ENCODE data around the gene NAALADL1.
"Not testable (repeated sequence)": the region's sequence is repeated elsewhere in the genome, so short reads cannot be mapped to it uniquely, and the experiment has no call there.

The NAALADL1 gene

GRCh38 chr11:65034423-65034822 lies 23.9 kb downstream of the NAALADL1 start:
- Histone ChIP-seq H3K27me3 (replicated peaks in 2 of 5; ENCODE audit: control insufficient read depth in 4 of 5, insufficient read depth in 5 of 5, low read length in 4 of 5) (no peaks in the 10 kb centered on the region), H3K36me3 (ENCODE audit: control insufficient read depth in 4 of 4, insufficient read depth in 4 of 4, low read length in 3 of 4) (peaks cover 9 to 48% (median 27%) of the 10 kb centered on the region in 4 experiments), H3K27ac (ENCODE audit: insufficient read depth in 1 of 2, low read depth in 1 of 2, low read length in 2 of 2, poor library complexity in 1 of 2, severe bottlenecking in 2 of 2) (no peak overlapping the region), H3K4me3 (ENCODE audit: control insufficient read depth in 1 of 7, extremely low read depth in 1 of 7, insufficient read depth in 4 of 7, low read depth in 2 of 7, low read length in 6 of 7) (no peak overlapping the region), H3K4me1 (ENCODE audit: control extremely low read depth in 1 of 4, control insufficient read depth in 4 of 4, insufficient read depth in 4 of 4, low read length in 3 of 4) (peaks cover 0 to under 1% (median 0%) of the 10 kb centered on the region in 4 experiments), H3K9me3 (ENCODE audit: control extremely low read depth in 1 of 5, control insufficient read depth in 4 of 5, insufficient read depth in 2 of 5, low read depth in 1 of 5, low read length in 4 of 5) (no peaks in the 10 kb centered on the region)
- ChIA-PET CTCF (interaction anchor here (0.8 to 2.3 kb wide), 4 partner anchors 8 to 48 kb away, joined by 3 to 6 read pairs (median 3); no protein-coding TSS in a partner anchor), POLR2A (no interaction called here)
- no peak for DNase-seq
- 100% methylated on average over 2 of the region's 2 CpGs for WGBS (ENCODE audit: insufficient coverage)

GRCh38 chr11:65032216-65032615 lies 26.1 kb downstream of the NAALADL1 start:
- no peaks in the 10 kb centered on the region for H3K27me3 ChIP-seq (replicated peaks in 2 of 5; ENCODE audit: control insufficient read depth in 4 of 5, insufficient read depth in 5 of 5, low read length in 4 of 5)
- ChIA-PET POLR2A (no interaction called here), CTCF (interaction anchor here (1.7 kb wide), 1 partner anchor 51 kb away, joined by 6 read pairs; the partner anchor contains the start of gene CDCA5)
- no peak overlapping the region for H3K27ac ChIP-seq (ENCODE audit: insufficient read depth in 1 of 2, low read depth in 1 of 2, low read length in 2 of 2, poor library complexity in 1 of 2, severe bottlenecking in 2 of 2)
- no peak overlapping the region for H3K4me3 ChIP-seq (ENCODE audit: control insufficient read depth in 1 of 7, extremely low read depth in 1 of 7, insufficient read depth in 4 of 7, low read depth in 2 of 7, low read length in 6 of 7)
- 96% methylated on average over 8 of the region's 13 CpGs for WGBS (ENCODE audit: insufficient coverage)
- H3K36me3 ChIP-seq (ENCODE audit: control insufficient read depth in 4 of 4, insufficient read depth in 4 of 4, low read length in 3 of 4): peaks cover 7 to 34% (median 18%) of the 10 kb centered on the region in 4 experiments
- DNase-seq: no peak
- peaks cover 6 to 13% (median 12%) of the 10 kb centered on the region in 4 experiments for H3K4me1 ChIP-seq (ENCODE audit: control extremely low read depth in 1 of 4, control insufficient read depth in 4 of 4, insufficient read depth in 4 of 4, low read length in 3 of 4)
- no peaks in the 10 kb centered on the region for H3K9me3 ChIP-seq (ENCODE audit: control extremely low read depth in 1 of 5, control insufficient read depth in 4 of 5, insufficient read depth in 2 of 5, low read depth in 1 of 5, low read length in 4 of 5)

- Histone ChIP-seq H3K4me3 (ENCODE audit: control insufficient read depth in 1 of 7, extremely low read depth in 1 of 7, insufficient read depth in 4 of 7, low read depth in 2 of 7, low read length in 6 of 7) (peak within 1 kb of the TSS in 6 of 7 experiments; percentile 36 to 73 (median 59)), H3K9me3 (ENCODE audit: control extremely low read depth in 1 of 5, control insufficient read depth in 4 of 5, insufficient read depth in 2 of 5, low read depth in 1 of 5, low read length in 4 of 5) (no peaks in the 10 kb centered on the region), H3K27me3 (replicated peaks in 2 of 5; ENCODE audit: control insufficient read depth in 4 of 5, insufficient read depth in 5 of 5, low read length in 4 of 5) (no peaks in the 10 kb centered on the region), H3K4me1 (ENCODE audit: control extremely low read depth in 1 of 4, control insufficient read depth in 4 of 4, insufficient read depth in 4 of 4, low read length in 3 of 4) (peaks cover 6 to 18% (median 16%) of the 10 kb centered on the region in 4 experiments), H3K27ac (ENCODE audit: insufficient read depth in 1 of 2, low read depth in 1 of 2, low read length in 2 of 2, poor library complexity in 1 of 2, severe bottlenecking in 2 of 2) (peak within 1 kb of the TSS in 1 of 2 experiments; percentile 71), H3K36me3 (ENCODE audit: control insufficient read depth in 4 of 4, insufficient read depth in 4 of 4, low read length in 3 of 4) (peaks cover 0 to 6% (median 1%) of the 10 kb centered on the region in 4 experiments)
- DNase-seq: peak; percentile 97 to 98 (median 98)
- CTCF ChIA-PET: interaction anchor here (1.4 to 4.2 kb wide), 7 partner anchors 8 to 50 kb away, joined by 3 to 21 read pairs (median 4); partner anchors contain the start of genes ARL2 and SAC3D1
- WGBS (ENCODE audit: insufficient coverage): 3% methylated on average over 27 of the region's 51 CpGs
- POLR2A ChIA-PET: no interaction called here
Observed at GRCh38 chr11:65027213-65028067, 30.9 kb downstream of the NAALADL1 start, which contains the start of gene SNX15. Gene SNX15, plus strand, starts transcription at chr11:65027439. Its CDS starts 99 bp downstream, at chr11:65027538.

- Histone ChIP-seq H3K4me3 (ENCODE audit: control insufficient read depth in 1 of 7, extremely low read depth in 1 of 7, insufficient read depth in 4 of 7, low read depth in 2 of 7, low read length in 6 of 7) (peak overlapping the region in 4 of 7 experiments; percentile 55 to 73 (median 66)), H3K27ac (ENCODE audit: insufficient read depth in 1 of 2, low read depth in 1 of 2, low read length in 2 of 2, poor library complexity in 1 of 2, severe bottlenecking in 2 of 2) (peak overlapping the region in 1 of 2 experiments; percentile 71), H3K9me3 (ENCODE audit: control extremely low read depth in 1 of 5, control insufficient read depth in 4 of 5, insufficient read depth in 2 of 5, low read depth in 1 of 5, low read length in 4 of 5) (no peaks in the 10 kb centered on the region), H3K27me3 (replicated peaks in 2 of 5; ENCODE audit: control insufficient read depth in 4 of 5, insufficient read depth in 5 of 5, low read length in 4 of 5) (no peaks in the 10 kb centered on the region), H3K36me3 (ENCODE audit: control insufficient read depth in 4 of 4, insufficient read depth in 4 of 4, low read length in 3 of 4) (peaks cover 0 to 4% (median 4%) of the 10 kb centered on the region in 4 experiments), H3K4me1 (ENCODE audit: control extremely low read depth in 1 of 4, control insufficient read depth in 4 of 4, insufficient read depth in 4 of 4, low read length in 3 of 4) (peaks cover 6 to 18% (median 16%) of the 10 kb centered on the region in 4 experiments)
- CTCF ChIA-PET: interaction anchor here (0.5 to 4.2 kb wide), 8 partner anchors 9 to 96 kb away, joined by 3 to 21 read pairs (median 4); partner anchors contain the start of genes ARL2 and SAC3D1
- no peak for DNase-seq
- 82% methylated on average over 10 of the region's 10 CpGs for WGBS (ENCODE audit: insufficient coverage)
- POLR2A ChIA-PET: interaction anchor here (2.0 kb wide), 1 partner anchor 13 kb away, joined by 5 read pairs; the partner anchor contains the start of gene ARL2
Observed at GRCh38 chr11:65026810-65027209, 31.5 kb downstream of the NAALADL1 start.

- H3K4me3 ChIP-seq (ENCODE audit: control insufficient read depth in 1 of 7, extremely low read depth in 1 of 7, insufficient read depth in 4 of 7, low read depth in 2 of 7, low read length in 6 of 7); H3K27ac ChIP-seq (ENCODE audit: insufficient read depth in 1 of 2, low read depth in 1 of 2, low read length in 2 of 2, poor library complexity in 1 of 2, severe bottlenecking in 2 of 2); H3K27me3 ChIP-seq (replicated peaks in 2 of 5; ENCODE audit: control insufficient read depth in 4 of 5, insufficient read depth in 5 of 5, low read length in 4 of 5); H3K9me3 ChIP-seq (ENCODE audit: control extremely low read depth in 1 of 5, control insufficient read depth in 4 of 5, insufficient read depth in 2 of 5, low read depth in 1 of 5, low read length in 4 of 5); POLR2A ChIA-PET: not testable (repeated sequence)
- Histone ChIP-seq H3K4me1 (ENCODE audit: control extremely low read depth in 1 of 4, control insufficient read depth in 4 of 4, insufficient read depth in 4 of 4, low read length in 3 of 4) (peaks cover 6 to 16% (median 15%) of the 10 kb centered on the region in 4 experiments), H3K36me3 (ENCODE audit: control insufficient read depth in 4 of 4, insufficient read depth in 4 of 4, low read length in 3 of 4) (peaks cover 0 to 30% (median 28%) of the 10 kb centered on the region in 4 experiments)
- peak in 2 of 3 donors; percentile 39 to 71 for DNase-seq
- WGBS (ENCODE audit: insufficient coverage): 60% methylated on average over 5 of the region's 8 CpGs
- CTCF ChIA-PET: interaction anchor here (4.2 kb wide), 1 partner anchor 9 kb away, joined by 21 read pairs; the partner anchor contains the start of gene ARL2
Observed at GRCh38 chr11:65023502-65023901, 34.9 kb downstream of the NAALADL1 start.

- DNase-seq: no peak
- H3K9me3 ChIP-seq (ENCODE audit: control extremely low read depth in 1 of 5, control insufficient read depth in 4 of 5, insufficient read depth in 2 of 5, low read depth in 1 of 5, low read length in 4 of 5): no peaks in the 10 kb centered on the region
- peaks cover 0 to 4% (median 1%) of the 10 kb centered on the region in 4 experiments for H3K4me1 ChIP-seq (ENCODE audit: control extremely low read depth in 1 of 4, control insufficient read depth in 4 of 4, insufficient read depth in 4 of 4, low read length in 3 of 4)
- 98% methylated on average over 6 of the region's 11 CpGs for WGBS (ENCODE audit: insufficient coverage)
- H3K27ac ChIP-seq (ENCODE audit: insufficient read depth in 1 of 2, low read depth in 1 of 2, low read length in 2 of 2, poor library complexity in 1 of 2, severe bottlenecking in 2 of 2): no peak overlapping the region
- peaks cover 0 to 47% (median 38%) of the 10 kb centered on the region in 4 experiments for H3K36me3 ChIP-seq (ENCODE audit: control insufficient read depth in 4 of 4, insufficient read depth in 4 of 4, low read length in 3 of 4)
- no peaks in the 10 kb centered on the region for H3K27me3 ChIP-seq (replicated peaks in 2 of 5; ENCODE audit: control insufficient read depth in 4 of 5, insufficient read depth in 5 of 5, low read length in 4 of 5)
- CTCF ChIA-PET: no interaction called here
- no peak overlapping the region for H3K4me3 ChIP-seq (ENCODE audit: control insufficient read depth in 1 of 7, extremely low read depth in 1 of 7, insufficient read depth in 4 of 7, low read depth in 2 of 7, low read length in 6 of 7)
- POLR2A ChIA-PET: no interaction called here
Observed at GRCh38 chr11:65021509-65021908, 36.8 kb downstream of the NAALADL1 start.

Data from common myeloid progenitor, CD34-positive (primary cell).